NCI-H1105 treated with DMSO at 0.1 percent for 48 hours (cell line): ENCODE data around the gene CFAP141.

Experiments used
- DNase-seq: peaks from one replicate; lab custom pipeline; 2025; lab: John Stamatoyannopoulos, UW

Gene CFAP141

GRCh38 chr1:154171223-154171583 is 34.9 kb downstream of the CFAP141 start:
- DNase-seq, result no peak

DNA sequence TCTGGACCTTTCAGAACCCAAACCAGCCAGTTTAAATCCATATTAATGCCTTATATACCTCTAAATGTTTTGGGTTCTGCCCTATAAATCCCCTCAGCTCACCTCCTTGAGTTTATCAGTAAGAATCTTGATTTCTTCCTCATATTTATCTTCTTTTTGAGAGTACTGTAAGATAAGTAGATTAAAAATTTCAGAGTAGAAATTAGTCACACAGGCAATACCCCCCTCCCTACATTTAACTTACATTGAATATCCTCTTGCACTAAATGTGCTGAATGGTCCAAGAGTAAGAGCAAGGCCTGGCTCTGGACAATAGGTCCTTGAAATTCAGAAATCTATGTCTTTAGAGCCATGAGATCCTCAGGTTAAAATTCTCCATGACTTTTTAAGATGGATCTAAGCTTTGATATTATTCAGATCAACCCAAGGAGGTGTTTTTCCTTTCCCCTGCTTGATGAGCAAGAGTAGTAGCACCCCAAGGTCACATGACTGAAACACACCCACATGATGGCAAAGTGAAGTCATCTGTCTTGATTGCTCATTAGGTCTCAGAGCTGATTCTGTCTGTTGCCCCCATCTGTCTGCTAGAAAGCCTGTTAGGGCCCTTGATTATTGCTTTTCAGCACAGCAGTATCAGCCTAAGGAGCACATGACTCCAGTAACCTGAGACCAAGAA is 35.4 kb downstream of the CFAP141 start:
- DNase-seq, result no peak

GRCh38 chr1:154167461-154167860 is 38.7 kb downstream of the CFAP141 start:
- no peak for DNase-seq

DNA sequence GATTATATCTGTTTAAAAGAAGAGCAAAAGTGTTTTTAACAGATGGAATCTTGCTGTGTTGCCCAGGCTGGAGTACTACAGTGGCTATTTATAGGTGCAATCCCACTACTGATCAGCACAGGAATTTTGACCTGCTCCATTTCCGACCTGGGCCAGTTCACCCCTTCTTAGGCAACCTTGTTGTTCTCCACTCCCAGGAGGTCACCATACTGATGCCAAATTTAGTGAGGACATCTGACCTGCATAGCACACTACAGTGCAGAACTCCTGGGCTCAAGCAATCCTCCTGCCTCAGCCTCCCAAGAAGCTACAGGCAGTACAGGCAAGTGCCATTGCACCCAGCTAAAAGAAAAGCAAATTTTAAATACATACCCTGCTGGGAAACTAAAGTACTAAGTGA is 39.9 kb downstream of the CFAP141 start:
- no peak for DNase-seq

- no peak for DNase-seq
Measured at GRCh38 chr1:154159554-154159953, 46.6 kb downstream of the CFAP141 start.

GRCh38 chr1:154158307-154159125 is 47.6 kb downstream of the CFAP141 start:
- no peak for DNase-seq

GRCh38 chr1:154157520-154158306 is 48.4 kb downstream of the CFAP141 start:
- no peak for DNase-seq

GRCh38 chr1:154155251-154155650 is 50.9 kb downstream of the CFAP141 start:
- DNase-seq, result no peak

GRCh38 chr1:154154534-154155191 is 51.5 kb downstream of the CFAP141 start, which contains the start of gene NUP210L:
Gene NUP210L (minus strand): TSS chr1:154155073.
- no peak for DNase-seq

GRCh38 chr1:154154053-154154452 is 52.1 kb downstream of the CFAP141 start:
- no peak for DNase-seq

GRCh38 chr1:154151311-154151710 is 54.8 kb downstream of the CFAP141 start:
- DNase-seq, result no peak
